WTC11 (cell line): ENCODE data around the gene SLC15A1.

Experiments used
- ATF3 ChIP-seq: sonication (generic); formaldehyde crosslinking; conservative IDR thresholded peaks from 2 replicates; pipeline ENCODE4 v1.8.1; 2022; ENCODE audit warnings: mild to moderate bottlenecking, missing genetic modification reagents
- CTCF ChIP-seq: fragments of 200-600 bp; IDR thresholded peaks from 2 replicates; pipeline ENCODE4 v1.8.0; 2022; ENCODE audit warnings: antibody characterized with exemption
- EMX1 ChIP-seq: fragments of 250-450 bp; sonication (Bioruptor Pico); IDR thresholded peaks from 2 replicates; pipeline ENCODE4 v1.8.0; 2021; ENCODE audit warnings: mild to moderate bottlenecking
- USF1 ChIP-seq: sonication (generic); formaldehyde crosslinking; IDR thresholded peaks from 2 replicates; pipeline ENCODE4 v1.8.0; 2022; ENCODE audit warnings: mild to moderate bottlenecking, missing genetic modification reagents
- ZNF121 ChIP-seq: sonication (generic); formaldehyde crosslinking; IDR thresholded peaks from 2 replicates; pipeline ENCODE4 v1.8.0; 2023; ENCODE audit warnings: missing genetic modification reagents
- ZNF416 ChIP-seq: fragments of 250-450 bp; sonication (Bioruptor Pico); IDR thresholded peaks from 2 replicates; pipeline ENCODE4 v1.9.0; 2021; ENCODE audit warnings: mild to moderate bottlenecking, inconsistent platforms
- ZSCAN18 ChIP-seq: fragments of 250-450 bp; sonication (Bioruptor Pico); IDR thresholded peaks from 2 replicates; pipeline ENCODE4 v2.1.2; 2022; ENCODE audit warnings: mild to moderate bottlenecking, moderate library complexity
- TF ChIP-seq, protein P1 (sequence below): sonication (generic); formaldehyde crosslinking; IDR thresholded peaks from 2 replicates; pipeline ENCODE4 v1.8.1; 2023; ENCODE audit warnings: mild to moderate bottlenecking, missing genetic modification reagents
- TF ChIP-seq, protein P2 (sequence below): sonication (generic); formaldehyde crosslinking; IDR thresholded peaks from 2 replicates; pipeline ENCODE4 v1.8.1; 2023; ENCODE audit warnings: mild to moderate bottlenecking, missing genetic modification reagents, moderate library complexity
- TF ChIP-seq, protein P3 (sequence below): fragments of 250-450 bp; sonication (Bioruptor Pico); IDR thresholded peaks from 2 replicates; pipeline ENCODE4 v1.9.0; 2021; ENCODE audit warnings: moderate library complexity, mild to moderate bottlenecking, inconsistent platforms, borderline replicate concordance

DNA sequence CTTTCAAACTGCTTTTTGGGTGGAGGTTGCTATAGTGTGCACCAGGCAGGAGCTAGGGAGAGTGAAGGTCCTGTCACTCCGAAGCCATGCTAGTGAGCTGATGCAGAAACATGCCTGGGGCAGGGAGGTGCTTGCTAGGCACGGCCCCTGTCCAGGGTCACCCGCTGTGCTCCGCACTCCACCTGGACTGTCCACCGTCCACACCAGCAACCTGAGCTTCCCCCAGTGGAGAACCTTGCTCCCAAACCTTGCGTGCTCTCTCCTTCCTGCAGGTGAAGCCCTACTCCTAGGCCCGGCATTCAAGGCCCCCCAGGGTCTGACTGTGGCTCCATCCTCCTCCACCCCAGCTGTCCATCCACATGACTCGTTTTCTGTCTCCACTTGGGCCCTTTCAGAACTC, 12.3 kb downstream of the SLC15A1 start:
- TF ChIP-seq CTCF (no peak), USF1 (CRISPR knock-in tag) (no peak), ZSCAN18 (CRISPR knock-in tag) (no peak), EMX1 (CRISPR knock-in tag) (no peak), ATF3 (CRISPR knock-in tag) (no peak), ZNF121 (CRISPR knock-in tag) (no peak), ZNF416 (CRISPR knock-in tag) (no peak)
- TF ChIP-seq, protein P1, sequence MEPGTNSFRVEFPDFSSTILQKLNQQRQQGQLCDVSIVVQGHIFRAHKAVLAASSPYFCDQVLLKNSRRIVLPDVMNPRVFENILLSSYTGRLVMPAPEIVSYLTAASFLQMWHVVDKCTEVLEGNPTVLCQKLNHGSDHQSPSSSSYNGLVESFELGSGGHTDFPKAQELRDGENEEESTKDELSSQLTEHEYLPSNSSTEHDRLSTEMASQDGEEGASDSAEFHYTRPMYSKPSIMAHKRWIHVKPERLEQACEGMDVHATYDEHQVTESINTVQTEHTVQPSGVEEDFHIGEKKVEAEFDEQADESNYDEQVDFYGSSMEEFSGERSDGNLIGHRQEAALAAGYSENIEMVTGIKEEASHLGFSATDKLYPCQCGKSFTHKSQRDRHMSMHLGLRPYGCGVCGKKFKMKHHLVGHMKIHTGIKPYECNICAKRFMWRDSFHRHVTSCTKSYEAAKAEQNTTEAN: no peak
- TF ChIP-seq, protein P2, sequence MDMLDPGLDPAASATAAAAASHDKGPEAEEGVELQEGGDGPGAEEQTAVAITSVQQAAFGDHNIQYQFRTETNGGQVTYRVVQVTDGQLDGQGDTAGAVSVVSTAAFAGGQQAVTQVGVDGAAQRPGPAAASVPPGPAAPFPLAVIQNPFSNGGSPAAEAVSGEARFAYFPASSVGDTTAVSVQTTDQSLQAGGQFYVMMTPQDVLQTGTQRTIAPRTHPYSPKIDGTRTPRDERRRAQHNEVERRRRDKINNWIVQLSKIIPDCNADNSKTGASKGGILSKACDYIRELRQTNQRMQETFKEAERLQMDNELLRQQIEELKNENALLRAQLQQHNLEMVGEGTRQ (CRISPR knock-in tag): no peak
- TF ChIP-seq, protein P3, sequence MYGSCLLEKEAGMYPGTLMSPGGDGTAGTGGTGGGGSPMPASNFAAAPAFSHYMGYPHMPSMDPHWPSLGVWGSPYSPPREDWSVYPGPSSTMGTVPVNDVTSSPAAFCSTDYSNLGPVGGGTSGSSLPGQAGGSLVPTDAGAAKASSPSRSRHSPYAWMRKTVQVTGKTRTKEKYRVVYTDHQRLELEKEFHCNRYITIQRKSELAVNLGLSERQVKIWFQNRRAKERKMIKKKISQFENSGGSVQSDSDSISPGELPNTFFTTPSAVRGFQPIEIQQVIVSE (CRISPR knock-in tag): no peak
